Panc1 (cell line): Measurements from ENCODE around the gene IL19. TPM values are rescaled to one million over a fixed set of nuclear protein-coding genes. Genes with fewer than 3 reads are reported as not detected.

ENCODE experiments used
- ATAC-seq: fragments of 200-7000 bp; cut with Tn5 transposase; 2 replicates; pipeline ENCODE4 v1.9.1; 2020; ENCODE audit warnings: mild to moderate bottlenecking, moderate library complexity
- BruUV-seq: library from RNA; stranded (reverse); fragments of 400-500 nt; replicated peaks from 2 replicates; lab custom pipeline; 2021; lab: Mats Ljungman, UMichigan
- CTCF ChIA-PET: fragments of 300-600 bp; sonication (Branson Sonifier 250); formaldehyde crosslinking; loops from one replicate; lab custom pipeline; 2022; ENCODE audit warnings: antibody characterized with exemption; lab: Charles Lee
- POLR2A ChIA-PET: fragments of 300-600 bp; sonication (Branson Sonifier 250); formaldehyde crosslinking; loops from one replicate; lab custom pipeline; 2022; ENCODE audit warnings: antibody characterized with exemption; lab: Charles Lee
- DNase-seq: peaks from one replicate; pipeline ENCODE4 v3.0.0-alpha.2; 2010; ENCODE audit warnings: low read depth, low spot score
- H3K27ac ChIP-seq: 2 replicates; pipeline ENCODE4 v1.5.1; 2011; ENCODE audit warnings: mild to moderate bottlenecking, low read length, inconsistent platforms
- H3K27me3 ChIP-seq: fragments of 200-500 bp; sonication (Bioruptor generic); 2 replicates; pipeline ENCODE4 v1.6.0; 2014; ENCODE audit warnings: low read length, inconsistent platforms; ENCODE audit not compliant: control insufficient read depth, insufficient read depth
- H3K36me3 ChIP-seq: fragments of 200-500 bp; sonication (Bioruptor generic); 2 replicates; pipeline ENCODE4 v1.5.1; 2014; ENCODE audit warnings: inconsistent platforms, mild to moderate bottlenecking, low read length, moderate library complexity; ENCODE audit not compliant: control insufficient read depth, insufficient read depth
- H3K4me1 ChIP-seq: 2 replicates; pipeline ENCODE4 v1.5.1; 2011; ENCODE audit warnings: inconsistent platforms, mild to moderate bottlenecking, low read length, moderate library complexity; ENCODE audit not compliant: control insufficient read depth, insufficient read depth
- H3K4me3 ChIP-seq, 2 experiments: 2 replicates each; pipeline ENCODE4 v1.5.1; 2011 to 2012; ENCODE audit warnings: low read depth in 2 of 2, low read length in 2 of 2, mild to moderate bottlenecking in 2 of 2, inconsistent platforms in 1 of 2, moderate library complexity in 1 of 2
- H3K9me3 ChIP-seq: fragments of 200-500 bp; sonication (Bioruptor generic); 2 replicates; pipeline ENCODE4 v1.5.1; 2014; ENCODE audit warnings: low read depth, mild to moderate bottlenecking, inconsistent platforms, low read length, moderate library complexity; ENCODE audit not compliant: control insufficient read depth, insufficient read depth
- POLR2AphosphoS5 ChIP-seq: IDR thresholded peaks from 2 replicates; pipeline ENCODE4 v1.6.1; 2012; ENCODE audit warnings: mild to moderate bottlenecking, low read depth, low read length, moderate library complexity
- SIN3A ChIP-seq: IDR thresholded peaks from 2 replicates; pipeline ENCODE4 v1.6.1; 2012; ENCODE audit warnings: low read depth, mild to moderate bottlenecking, low read length, moderate library complexity, borderline replicate concordance; ENCODE audit not compliant: insufficient read depth
- TCF7L2 ChIP-seq: IDR thresholded peaks from 2 replicates; pipeline ENCODE4 v1.6.1; 2011; ENCODE audit warnings: mild to moderate bottlenecking, low read depth, low read length, inconsistent platforms
- in situ Hi-C: cut with HindIII; loops from 2 replicates; pipeline ENCODE4 v1.10.0; 2016; ENCODE audit warnings: low sequenced_read_pairs, low pct_unique_long_range_greater_than_20kb
- intact Hi-C: fragments of 100-400 bp; cut with micrococcal nuclease; formaldehyde crosslinking; loops from one replicate; pipeline ENCODE4 v1.10.0; 2022; ENCODE audit not compliant: unreplicated experiment
- total RNA-seq: library from RNA; stranded (reverse); gene quantifications from one replicate; pipeline ENCODE4 v1.2.1, GENCODE V29; 2021; ENCODE audit not compliant: unreplicated experiment
- TF ChIP-seq, protein P1 (sequence below), 2 experiments: IDR thresholded peaks; 2 replicates each; pipeline ENCODE4 v1.6.1; 2011 to 2012; ENCODE audit warnings: low read depth in 2 of 2, control low read depth in 1 of 2, low read length in 1 of 2, mild to moderate bottlenecking in 1 of 2, moderate library complexity in 1 of 2; ENCODE audit not compliant: insufficient read depth in 1 of 2
- TF ChIP-seq, protein P2 (sequence below): fragments of 450-650 bp; IDR thresholded peaks from 2 replicates; pipeline ENCODE4 v1.5.1; 2017; ENCODE audit warnings: mild to moderate bottlenecking

The IL19 gene
- total RNA-seq, 1 experiment from 2014 or later: not detected

DNA sequence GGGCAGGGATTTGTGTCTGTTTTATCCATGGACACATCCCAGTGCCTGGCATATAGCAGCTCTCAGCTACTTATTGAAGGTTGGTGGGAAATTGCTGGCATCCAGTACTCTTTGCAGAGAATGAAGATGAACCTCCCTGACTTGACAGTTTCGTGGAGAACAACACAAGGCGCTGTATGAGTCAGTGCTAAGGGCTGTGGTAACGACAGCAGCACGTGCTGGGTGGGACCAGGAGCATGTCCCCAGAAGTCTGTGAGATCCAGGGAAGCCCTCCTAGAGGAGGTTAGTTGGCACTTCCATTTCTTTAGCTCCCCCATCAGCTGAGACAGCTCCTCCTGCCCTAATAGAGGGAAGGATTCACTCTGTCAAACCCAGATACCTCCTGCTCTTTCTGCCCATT is 25.9 kb upstream of the IL19 start:
- H3K27ac ChIP-seq: no peak overlapping the region
- CTCF ChIA-PET: no interaction called here
- DNase-seq: no peak
- no peaks in the 10 kb centered on the region for H3K9me3 ChIP-seq
- no TSS peak for BruUV-seq
- TF ChIP-seq, protein P1, sequence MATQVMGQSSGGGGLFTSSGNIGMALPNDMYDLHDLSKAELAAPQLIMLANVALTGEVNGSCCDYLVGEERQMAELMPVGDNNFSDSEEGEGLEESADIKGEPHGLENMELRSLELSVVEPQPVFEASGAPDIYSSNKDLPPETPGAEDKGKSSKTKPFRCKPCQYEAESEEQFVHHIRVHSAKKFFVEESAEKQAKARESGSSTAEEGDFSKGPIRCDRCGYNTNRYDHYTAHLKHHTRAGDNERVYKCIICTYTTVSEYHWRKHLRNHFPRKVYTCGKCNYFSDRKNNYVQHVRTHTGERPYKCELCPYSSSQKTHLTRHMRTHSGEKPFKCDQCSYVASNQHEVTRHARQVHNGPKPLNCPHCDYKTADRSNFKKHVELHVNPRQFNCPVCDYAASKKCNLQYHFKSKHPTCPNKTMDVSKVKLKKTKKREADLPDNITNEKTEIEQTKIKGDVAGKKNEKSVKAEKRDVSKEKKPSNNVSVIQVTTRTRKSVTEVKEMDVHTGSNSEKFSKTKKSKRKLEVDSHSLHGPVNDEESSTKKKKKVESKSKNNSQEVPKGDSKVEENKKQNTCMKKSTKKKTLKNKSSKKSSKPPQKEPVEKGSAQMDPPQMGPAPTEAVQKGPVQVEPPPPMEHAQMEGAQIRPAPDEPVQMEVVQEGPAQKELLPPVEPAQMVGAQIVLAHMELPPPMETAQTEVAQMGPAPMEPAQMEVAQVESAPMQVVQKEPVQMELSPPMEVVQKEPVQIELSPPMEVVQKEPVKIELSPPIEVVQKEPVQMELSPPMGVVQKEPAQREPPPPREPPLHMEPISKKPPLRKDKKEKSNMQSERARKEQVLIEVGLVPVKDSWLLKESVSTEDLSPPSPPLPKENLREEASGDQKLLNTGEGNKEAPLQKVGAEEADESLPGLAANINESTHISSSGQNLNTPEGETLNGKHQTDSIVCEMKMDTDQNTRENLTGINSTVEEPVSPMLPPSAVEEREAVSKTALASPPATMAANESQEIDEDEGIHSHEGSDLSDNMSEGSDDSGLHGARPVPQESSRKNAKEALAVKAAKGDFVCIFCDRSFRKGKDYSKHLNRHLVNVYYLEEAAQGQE (IDR thresholded peaks at IDR 0.05; ENCODE audit: insufficient read depth in 1 of 2, low read depth in 2 of 2, low read length in 1 of 2): no peak
- no peak for TF ChIP-seq SIN3A
- TF ChIP-seq, protein P2, sequence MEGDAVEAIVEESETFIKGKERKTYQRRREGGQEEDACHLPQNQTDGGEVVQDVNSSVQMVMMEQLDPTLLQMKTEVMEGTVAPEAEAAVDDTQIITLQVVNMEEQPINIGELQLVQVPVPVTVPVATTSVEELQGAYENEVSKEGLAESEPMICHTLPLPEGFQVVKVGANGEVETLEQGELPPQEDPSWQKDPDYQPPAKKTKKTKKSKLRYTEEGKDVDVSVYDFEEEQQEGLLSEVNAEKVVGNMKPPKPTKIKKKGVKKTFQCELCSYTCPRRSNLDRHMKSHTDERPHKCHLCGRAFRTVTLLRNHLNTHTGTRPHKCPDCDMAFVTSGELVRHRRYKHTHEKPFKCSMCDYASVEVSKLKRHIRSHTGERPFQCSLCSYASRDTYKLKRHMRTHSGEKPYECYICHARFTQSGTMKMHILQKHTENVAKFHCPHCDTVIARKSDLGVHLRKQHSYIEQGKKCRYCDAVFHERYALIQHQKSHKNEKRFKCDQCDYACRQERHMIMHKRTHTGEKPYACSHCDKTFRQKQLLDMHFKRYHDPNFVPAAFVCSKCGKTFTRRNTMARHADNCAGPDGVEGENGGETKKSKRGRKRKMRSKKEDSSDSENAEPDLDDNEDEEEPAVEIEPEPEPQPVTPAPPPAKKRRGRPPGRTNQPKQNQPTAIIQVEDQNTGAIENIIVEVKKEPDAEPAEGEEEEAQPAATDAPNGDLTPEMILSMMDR: no peak
- TF ChIP-seq POLR2AphosphoS5: no peak
- no peak for TF ChIP-seq TCF7L2
- H3K36me3 ChIP-seq: no peaks in the 10 kb centered on the region
- intact Hi-C loops: no loop called here
- in situ Hi-C loops: no loop called here
- H3K4me3 ChIP-seq: no peak overlapping the region
- 0 out of 2 replicates have a peak, but pooled peaks cover 4% of the 10 kb centered on the region for H3K27me3 ChIP-seq
- no peak for ATAC-seq
- POLR2A ChIA-PET: no interaction called here
- no peaks in the 10 kb centered on the region for H3K4me1 ChIP-seq

DNA sequence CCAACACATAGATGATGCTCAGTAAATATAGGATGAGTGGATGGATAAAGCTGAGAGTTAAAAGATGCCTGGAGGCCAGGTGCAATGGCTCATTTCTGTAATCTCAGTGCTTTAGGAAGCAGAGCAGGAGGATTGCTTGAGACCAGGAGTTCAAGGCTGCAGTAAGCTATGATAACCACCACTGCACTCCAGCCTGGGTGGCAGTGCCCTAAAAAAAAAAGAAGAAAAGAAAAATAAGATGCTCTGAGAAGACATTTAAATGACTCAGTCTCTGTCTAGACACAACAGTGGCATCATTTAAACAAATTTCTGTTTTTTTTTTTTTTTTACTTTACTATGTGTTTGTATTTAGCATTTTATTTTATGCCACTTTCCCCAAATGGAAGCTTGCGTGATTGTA is 25.3 kb upstream of the IL19 start:
- in situ Hi-C loops: no loop called here
- TF ChIP-seq, protein P1 (IDR thresholded peaks at IDR 0.05; ENCODE audit: insufficient read depth in 1 of 2, low read depth in 2 of 2, low read length in 1 of 2): no peak
- TF ChIP-seq POLR2AphosphoS5 (no peak), TCF7L2 (no peak), SIN3A (no peak)
- TF ChIP-seq, protein P2: no peak
- no peak overlapping the region for H3K4me3 ChIP-seq
- peaks cover 9% of the 10 kb centered on the region; the same call in 1 of the 2 replicates for H3K27me3 ChIP-seq
- ATAC-seq: no peak
- no peaks in the 10 kb centered on the region for H3K36me3 ChIP-seq
- CTCF ChIA-PET: interaction anchor here (0.7 to 0.9 kb wide), 2 partner anchors 64 to 83 kb away, joined by 3 to 8 read pairs; no protein-coding TSS in a partner anchor
- POLR2A ChIA-PET: no interaction called here
- no TSS peak for BruUV-seq
- DNase-seq: no peak
- H3K27ac ChIP-seq: no peak overlapping the region
- no peaks in the 10 kb centered on the region for H3K9me3 ChIP-seq
- intact Hi-C loops: no loop called here
- H3K4me1 ChIP-seq: no peaks in the 10 kb centered on the region
